Measurements from ENCODE around the gene SINHCAF. TPM values are rescaled to one million over a fixed set of nuclear protein-coding genes. Genes with fewer than 3 reads are reported as not detected.

SINHCAF gene
- total and polyA plus RNA-seq, 2 donors from 2014 or later: 33.1 to 96.2 TPM

DNA sequence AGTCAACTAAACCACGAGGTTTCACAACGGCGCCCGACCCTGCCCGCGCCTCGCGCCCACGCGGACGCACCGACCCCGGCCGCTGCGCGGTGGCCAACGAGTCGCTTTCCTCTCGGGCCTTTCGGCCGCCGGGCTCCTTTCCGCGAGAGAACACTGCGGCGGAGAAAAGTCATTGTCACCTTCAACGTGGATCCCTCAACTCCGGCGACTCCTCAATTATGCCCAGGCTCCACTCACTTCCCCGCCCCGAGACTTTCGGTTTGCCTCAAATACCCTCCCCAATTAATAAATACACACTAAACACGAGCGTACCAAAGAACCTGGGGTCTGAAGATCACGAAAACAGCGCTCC is 450 bp downstream of the SINHCAF start:
- no peak for TF ChIP-seq CTCF (IDR thresholded peaks at IDR 0.05; ENCODE audit: borderline replicate concordance, extremely low read depth, insufficient read depth)
- no peaks in the 10 kb centered on the region for H3K27me3 ChIP-seq (ENCODE audit: control insufficient read depth, insufficient read depth, low read length)
- intact Hi-C loops (cut with DNase I): no loop called here
- H3K27ac ChIP-seq (ENCODE audit: low read depth in 2 of 2, low read length in 2 of 2): peak overlapping the region; percentile 76 to 92
- H3K36me3 ChIP-seq (ENCODE audit: control insufficient read depth in 2 of 3, insufficient read depth in 3 of 3, low read length in 3 of 3): no peaks in the 10 kb centered on the region
- peak overlapping the region; percentile 86 to 98 (median 90) for H3K4me3 ChIP-seq (ENCODE audit: low read length in 3 of 3)
- H3K9me3 ChIP-seq (ENCODE audit: control insufficient read depth in 2 of 3, insufficient read depth in 1 of 3, low read length in 3 of 3): no peaks in the 10 kb centered on the region
- DNase-seq (peak in 2 of 5 donors; percentile 78 to 81), FAIRE-seq (no peak)
- peaks cover 0 to 10% (median 0%) of the 10 kb centered on the region in 3 donors for H3K4me1 ChIP-seq (ENCODE audit: control insufficient read depth in 2 of 3, insufficient read depth in 2 of 3, low read depth in 1 of 3, low read length in 3 of 3)
- H3K9ac ChIP-seq (ENCODE audit: low read length in 3 of 3): peak overlapping the region; percentile 9 to 94 (median 85)

- no peak for TF ChIP-seq CTCF (IDR thresholded peaks at IDR 0.05; ENCODE audit: borderline replicate concordance, extremely low read depth, insufficient read depth)
- Histone ChIP-seq H3K4me3 (ENCODE audit: low read length in 3 of 3) (peak overlapping the region; percentile 86 to 98 (median 90)), H3K27ac (ENCODE audit: low read depth in 2 of 2, low read length in 2 of 2) (peak overlapping the region; percentile 88 to 92), H3K9ac (ENCODE audit: low read length in 3 of 3) (peak overlapping the region; percentile 9 to 94 (median 85)), H3K36me3 (ENCODE audit: control insufficient read depth in 2 of 3, insufficient read depth in 3 of 3, low read length in 3 of 3) (no peaks in the 10 kb centered on the region), H3K27me3 (ENCODE audit: control insufficient read depth, insufficient read depth, low read length) (no peaks in the 10 kb centered on the region), H3K4me1 (ENCODE audit: control insufficient read depth in 2 of 3, insufficient read depth in 2 of 3, low read depth in 1 of 3, low read length in 3 of 3) (peaks cover 0 to 10% (median 0%) of the 10 kb centered on the region in 3 donors), H3K9me3 (ENCODE audit: control insufficient read depth in 2 of 3, insufficient read depth in 1 of 3, low read length in 3 of 3) (no peaks in the 10 kb centered on the region)
- FAIRE-seq: no peak
- intact Hi-C loops (cut with DNase I): no loop called here
- DNase-seq: peak; percentile 55 to 86 (median 71)
Measured at GRCh38 chr12:31324845-31325523, 966 bp downstream of the SINHCAF start.

DNA sequence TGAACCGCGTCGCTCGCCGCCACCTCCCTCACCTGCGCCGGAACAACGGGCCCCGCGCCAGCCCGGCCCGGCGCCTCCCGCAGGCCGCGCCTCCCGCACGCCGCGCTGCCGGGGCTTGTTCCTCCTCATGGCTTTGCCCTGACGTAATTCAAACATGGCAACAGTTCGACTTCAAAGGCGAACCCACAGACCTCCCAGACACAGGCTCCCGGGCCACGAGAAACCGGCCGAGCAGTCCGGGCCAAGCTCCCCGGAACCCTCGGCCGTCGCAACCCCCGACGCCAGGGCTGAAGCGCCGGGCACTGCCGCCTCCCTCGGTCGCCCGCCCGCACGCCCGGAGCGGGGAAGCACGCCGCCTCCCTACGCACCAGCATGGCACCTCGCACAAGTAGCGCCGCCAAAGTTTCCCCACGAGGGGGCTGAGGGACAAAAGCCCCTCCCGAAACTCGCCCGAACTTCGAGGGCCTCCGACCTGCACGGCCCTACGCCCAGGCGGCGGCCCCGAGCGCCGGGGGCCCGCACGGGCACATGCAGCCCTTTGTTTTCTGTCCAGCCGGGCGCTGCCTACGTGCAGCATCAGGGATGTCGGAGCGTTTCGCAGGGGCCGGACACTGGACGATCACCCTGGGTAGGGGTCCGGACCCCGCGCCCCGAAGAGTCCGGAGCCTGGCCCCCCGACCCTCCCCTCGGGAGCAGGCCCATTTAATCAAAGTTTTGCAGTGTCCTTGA is 1.7 kb downstream of the SINHCAF start:
- DNase-seq: peak; percentile 80 to 91 (median 88)
- H3K36me3 ChIP-seq (ENCODE audit: control insufficient read depth in 2 of 3, insufficient read depth in 3 of 3, low read length in 3 of 3): no peaks in the 10 kb centered on the region
- no peak for TF ChIP-seq CTCF (IDR thresholded peaks at IDR 0.05; ENCODE audit: borderline replicate concordance, extremely low read depth, insufficient read depth)
- peak overlapping the region; percentile 86 to 98 (median 90) for H3K4me3 ChIP-seq (ENCODE audit: low read length in 3 of 3)
- H3K4me1 ChIP-seq (ENCODE audit: control insufficient read depth in 2 of 3, insufficient read depth in 2 of 3, low read depth in 1 of 3, low read length in 3 of 3): peaks cover 0 to 10% (median 0%) of the 10 kb centered on the region in 3 donors
- FAIRE-seq: no peak
- no peaks in the 10 kb centered on the region for H3K9me3 ChIP-seq (ENCODE audit: control insufficient read depth in 2 of 3, insufficient read depth in 1 of 3, low read length in 3 of 3)
- intact Hi-C loops (cut with DNase I): no loop called here
- peak overlapping the region; percentile 74 to 94 (median 85) for H3K9ac ChIP-seq (ENCODE audit: low read length in 3 of 3)
- peak overlapping the region; percentile 88 to 92 for H3K27ac ChIP-seq (ENCODE audit: low read depth in 2 of 2, low read length in 2 of 2)
- H3K27me3 ChIP-seq (ENCODE audit: control insufficient read depth, insufficient read depth, low read length): no peaks in the 10 kb centered on the region
